Endothelial cell of umbilical vein (primary cell): ENCODE data around the gene ZBED5. TPM values are rescaled to one million over a fixed set of nuclear protein-coding genes. Genes with fewer than 3 reads are reported as not detected.
A peak's percentile ranks its signal among the peaks of the same experiment; 100 is the strongest.

Experiments
- BruUV-seq: library from RNA; stranded (reverse); fragments of 400-500 nt; replicated peaks from 2 replicates; lab custom pipeline; 2021; lab: Mats Ljungman, UMichigan
- CTCF ChIA-PET: fragments of 300-600, 350-600 bp; sonication (Branson Sonifier 250); formaldehyde crosslinking; loops from one replicate; lab custom pipeline; 2021; ENCODE audit warnings: antibody characterized with exemption, inconsistent platforms; lab: Charles Lee
- POLR2A ChIA-PET: fragments of 300-600, 350-600 bp; sonication (Branson Sonifier 250); formaldehyde crosslinking; loops from one replicate; lab custom pipeline; 2021; ENCODE audit warnings: antibody characterized with exemption, inconsistent platforms; lab: Charles Lee
- DNase-seq: peaks from one replicate; pipeline ENCODE4 v3.0.0-alpha.2; 2011; ENCODE audit warnings: low read depth, low spot score
- FAIRE-seq: peaks from 2 replicates; lab custom pipeline; 2011; peaks lifted over from hg19 to GRCh38; lab: Jason Lieb, UNC
- H2AFZ ChIP-seq: 2 replicates; pipeline ENCODE4 v1.6.0; 2012; ENCODE audit warnings: low read depth, low read length, control low read depth, inconsistent platforms
- H3K27ac ChIP-seq: 2 replicates; pipeline ENCODE4 v1.5.1; 2011; ENCODE audit warnings: low read depth, mild to moderate bottlenecking, control low read depth, low read length, moderate library complexity; ENCODE audit not compliant: insufficient read depth
- H3K27me3 ChIP-seq, 2 experiments: 2 replicates each; pipeline versions ENCODE4 v1.6.0 to v1.6.1; 2011; ENCODE audit warnings: low read length in 2 of 2, mixed read lengths in 1 of 2; ENCODE audit not compliant: control insufficient read depth in 2 of 2, insufficient read depth in 2 of 2
- H3K36me3 ChIP-seq, 2 experiments: 2 replicates in 1 of 2; 3 replicates in 1 of 2; pipeline ENCODE4 v1.5.1; 2011; ENCODE audit warnings: low read length in 2 of 2, mild to moderate bottlenecking in 1 of 2, moderate library complexity in 1 of 2; ENCODE audit not compliant: control insufficient read depth in 2 of 2, insufficient read depth in 2 of 2; ENCODE audit errors: extremely low read depth in 1 of 2
- H3K4me1 ChIP-seq: 3 replicates; pipeline ENCODE4 v1.5.1; 2011; ENCODE audit warnings: mild to moderate bottlenecking, low read length; ENCODE audit not compliant: control insufficient read depth, insufficient read depth; ENCODE audit errors: extremely low read depth
- H3K4me2 ChIP-seq: 2 replicates; pipeline ENCODE4 v1.6.1; 2011; ENCODE audit warnings: low read length, control low read depth, mixed read lengths; ENCODE audit not compliant: insufficient read depth
- H3K4me3 ChIP-seq, 3 experiments: fragments of 200-600 bp in 1 of 3; sonication (generic), shearing (Covaris generic) in 1 of 3; replicated peaks in 1 of 3; 2 replicates each; pipeline ENCODE4 v1.5.1; 2011 to 2016; ENCODE audit warnings: control low read depth in 3 of 3, low read length in 3 of 3, mild to moderate bottlenecking in 2 of 3, inconsistent platforms in 1 of 3, low read depth in 1 of 3, moderate library complexity in 1 of 3; ENCODE audit not compliant: insufficient read depth in 1 of 3
- H3K79me2 ChIP-seq: 2 replicates; pipeline ENCODE4 v1.6.0; 2012; ENCODE audit warnings: low read length, inconsistent platforms; ENCODE audit not compliant: control insufficient read depth, insufficient read depth
- H3K9ac ChIP-seq: replicated peaks from 2 replicates; pipeline ENCODE3; 2011; ENCODE audit warnings: low read length, control low read depth; ENCODE audit not compliant: insufficient read depth; ENCODE audit errors: extremely low read depth
- H3K9me1 ChIP-seq: replicated peaks from 3 replicates; pipeline ENCODE4 v1.6.0; 2011; ENCODE audit warnings: mild to moderate bottlenecking, low read length; ENCODE audit not compliant: control insufficient read depth, insufficient read depth; ENCODE audit errors: extremely low read depth
- H3K9me3 ChIP-seq: replicated peaks from 2 replicates; pipeline ENCODE4 v1.5.1; 2012; ENCODE audit warnings: low read length, inconsistent platforms; ENCODE audit not compliant: control insufficient read depth, insufficient read depth
- H4K20me1 ChIP-seq: replicated peaks from 2 replicates; pipeline ENCODE3; 2011; ENCODE audit warnings: mild to moderate bottlenecking, low read length; ENCODE audit not compliant: control insufficient read depth, insufficient read depth; ENCODE audit errors: extremely low read depth
- CTCF ChIP-seq, 2 donors: IDR thresholded peaks; 1 replicate in 1 of 2; 2 replicates in 1 of 2; pipeline ENCODE4 v1.5.1; 2011; ENCODE audit warnings: low read length in 2 of 2, mild to moderate bottlenecking in 2 of 2, moderate library complexity in 2 of 2, control low read depth in 1 of 2, inconsistent platforms in 1 of 2, low read depth in 1 of 2; ENCODE audit not compliant: insufficient read depth in 1 of 2; ENCODE audit errors: extremely low read depth in 1 of 2
- EZH2 ChIP-seq: IDR thresholded peaks from 2 replicates; pipeline ENCODE4 v1.6.1; 2012; ENCODE audit warnings: borderline replicate concordance, low read depth, mild to moderate bottlenecking, moderate library complexity, low read length, inconsistent platforms; ENCODE audit not compliant: severe bottlenecking
- FOS ChIP-seq: IDR thresholded peaks from 2 replicates; pipeline ENCODE4 v1.6.1; 2011; ENCODE audit warnings: mild to moderate bottlenecking, low read length, moderate library complexity, borderline replicate concordance; ENCODE audit not compliant: insufficient read depth
- GATA2 ChIP-seq: IDR thresholded peaks from 2 replicates; pipeline ENCODE4 v1.7.0; 2011; ENCODE audit warnings: low read depth, mild to moderate bottlenecking, moderate library complexity, mixed read lengths, low read length; ENCODE audit not compliant: insufficient read length, insufficient read depth
- JUN ChIP-seq: IDR thresholded peaks from 2 replicates; pipeline ENCODE4 v1.6.1; 2011; ENCODE audit warnings: borderline replicate concordance, low read depth; ENCODE audit not compliant: insufficient read length, insufficient read depth
- MAX ChIP-seq: IDR thresholded peaks from 2 replicates; pipeline ENCODE4 v1.6.1; 2011; ENCODE audit not compliant: insufficient read depth, insufficient read length
- MYC ChIP-seq: IDR thresholded peaks from one replicate; pipeline ENCODE4 v1.6.1; 2011; ENCODE audit warnings: mild to moderate bottlenecking, low read depth, low read length
- POLR2A ChIP-seq: IDR thresholded peaks from 2 replicates; pipeline ENCODE4 v1.6.1; 2012; ENCODE audit warnings: low read depth, mild to moderate bottlenecking, control low read depth, low read length
- POLR2AphosphoS5 ChIP-seq: IDR thresholded peaks from 2 replicates; pipeline ENCODE4 v1.6.1; 2012; ENCODE audit warnings: low read depth, mild to moderate bottlenecking, control low read depth, low read length, moderate library complexity; ENCODE audit not compliant: insufficient read depth
- dilution Hi-C: fragments of 300-500 bp; cut with MboI; formaldehyde crosslinking; loops from one replicate; pipeline ENCODE4 v1.15.0; 2019; ENCODE audit warnings: low sequenced_read_pairs; ENCODE audit not compliant: extremely low pct_ligation_motif_present
- intact Hi-C: fragments of 100-400 bp; cut with micrococcal nuclease; formaldehyde crosslinking; loops from one replicate; pipeline ENCODE4 v1.10.0; 2022
- polyA plus RNA-seq, 4 experiments: library from polyadenylated mRNA; depleted of rRNA in 3 of 4; stranded (reverse) in 3 of 4; unstranded in 1 of 4; fragments of >200 nt; gene quantifications; 2 replicates each; pipeline versions ENCODE4 v1.2.1 to v1.2.3, GENCODE V29; 2011 to 2012; ENCODE audit warnings: missing spikeins in 1 of 4
- total RNA-seq: library from RNA; stranded (reverse); gene quantifications from 2 replicates; pipeline ENCODE4 v1.2.3, GENCODE V29; 2021

The ZBED5 gene
- total and polyA plus RNA-seq, 2 donors (not counting 3 experiments of a cell fraction or from before 2014, with no cell fraction given): 41.2 to 59.4 TPM

DNA sequence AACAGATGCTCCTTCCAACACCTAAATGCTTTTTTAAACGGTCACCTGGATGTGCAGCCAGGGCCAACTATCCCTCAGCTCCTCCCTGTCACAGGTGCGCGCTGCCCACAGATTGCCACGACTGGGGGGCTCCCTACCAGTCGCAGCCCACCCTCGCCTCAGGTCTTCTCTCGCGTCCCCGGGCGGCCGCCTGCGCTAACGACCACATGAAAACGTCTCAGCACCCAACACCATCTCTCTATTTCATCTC, 469 bp downstream of the ZBED5 start:
- dilution Hi-C loops (no loop called here), intact Hi-C loops (no loop called here)
- Histone ChIP-seq H3K4me1 (peaks cover 8% of the 10 kb centered on the region), H3K27ac (peak overlapping the region; percentile 80), H2AFZ (peak overlapping the region; percentile 42), H3K4me2 (peak overlapping the region; percentile 93), H3K79me2 (peaks cover 43% of the 10 kb centered on the region), H3K9me3 (no peaks in the 10 kb centered on the region), H4K20me1 (no peaks in the 10 kb centered on the region), H3K36me3 (peaks cover 5 to 16% of the 10 kb centered on the region in 2 experiments), H3K9ac (peak overlapping the region; percentile 92), H3K27me3 (no peaks in the 10 kb centered on the region), H3K4me3 (peak overlapping the region; percentile 63 to 100 (median 94)), H3K9me1 (no peaks in the 10 kb centered on the region)
- no peak for DNase-seq
- no TSS peak for BruUV-seq
- TF ChIP-seq POLR2AphosphoS5: no peak
- TF ChIP-seq MAX: no peak
- TF ChIP-seq EZH2: no peak
- TF ChIP-seq GATA2: no peak
- no peak for TF ChIP-seq POLR2A
- TF ChIP-seq JUN: no peak
- no peak for TF ChIP-seq CTCF (IDR thresholded peaks at IDR 0.05; ENCODE audit: extremely low read depth in 1 of 2, insufficient read depth in 1 of 2, low read depth in 1 of 2, low read length in 2 of 2)
- no peak for TF ChIP-seq MYC
- no peak for TF ChIP-seq FOS
- FAIRE-seq: no peak
- ChIA-PET CTCF (interaction anchor here (1.0 to 3.1 kb wide), 9 partner anchors 21 to 171 kb away, joined by 3 to 18 read pairs (median 13); partner anchors contain the start of gene EIF4G2), POLR2A (interaction anchor here (1.0 to 3.3 kb wide), 5 partner anchors 9 to 76 kb away, joined by 3 to 90 read pairs (median 6); partner anchors contain the start of gene EIF4G2)
